Panc1 (cell line): Measurements from ENCODE around the gene SMYD4.

Experiments used
- CTCF ChIP-seq: fragments of 450-650 bp; IDR thresholded peaks from 2 replicates; pipeline ENCODE4 v1.5.1; 2017; ENCODE audit warnings: mild to moderate bottlenecking
- POLR2AphosphoS5 ChIP-seq: IDR thresholded peaks from 2 replicates; pipeline ENCODE4 v1.6.1; 2012; ENCODE audit warnings: mild to moderate bottlenecking, low read depth, low read length, moderate library complexity
- REST ChIP-seq, 2 experiments: IDR thresholded peaks; 2 replicates each; pipeline ENCODE4 v1.6.1; 2011 to 2012; ENCODE audit warnings: low read depth in 2 of 2, control low read depth in 1 of 2, low read length in 1 of 2, mild to moderate bottlenecking in 1 of 2, moderate library complexity in 1 of 2; ENCODE audit not compliant: insufficient read depth in 1 of 2
- TCF7L2 ChIP-seq: IDR thresholded peaks from 2 replicates; pipeline ENCODE4 v1.6.1; 2011; ENCODE audit warnings: mild to moderate bottlenecking, low read depth, low read length, inconsistent platforms

- no peak for TF ChIP-seq CTCF
- TF ChIP-seq TCF7L2: no peak
- TF ChIP-seq POLR2AphosphoS5: no peak
- no peak for TF ChIP-seq REST (IDR thresholded peaks at IDR 0.05; ENCODE audit: insufficient read depth in 1 of 2, low read depth in 2 of 2, low read length in 1 of 2)
Observed at GRCh38 chr17:1767358-1767757, 62.3 kb downstream of the SMYD4 start.
